Left ventricle myocardium inferior (tissue), 1 donor: ENCODE data around the gene FAM171A1. TPM values are rescaled to one million over a fixed set of nuclear protein-coding genes. Genes with fewer than 3 reads are reported as not detected.

Experiments
- DNase-seq: peaks from one replicate; pipeline ENCODE4 v3.0.0-alpha.2; 2020
- H3K27ac ChIP-seq: fragments of 200-600 bp; replicated peaks from 2 replicates; pipeline ENCODE4 v1.8.0; 2021
- H3K27me3 ChIP-seq: fragments of 200-600 bp; 2 replicates; pipeline ENCODE4 v1.8.0; 2021; ENCODE audit warnings: low read depth
- H3K36me3 ChIP-seq: fragments of 200-600 bp; 2 replicates; pipeline ENCODE4 v1.8.0; 2021
- H3K4me1 ChIP-seq: fragments of 200-600 bp; 2 replicates; pipeline ENCODE4 v1.8.0; 2021
- H3K4me3 ChIP-seq: fragments of 200-600 bp; 2 replicates; pipeline ENCODE4 v1.8.0; 2021; ENCODE audit warnings: mild to moderate bottlenecking, moderate library complexity
- H3K9me3 ChIP-seq: fragments of 200-600 bp; replicated peaks from 2 replicates; pipeline ENCODE4 v1.8.0; 2021
- CTCF ChIP-seq: fragments of 200-600 bp; IDR thresholded peaks from 2 replicates; pipeline ENCODE4 v1.8.0; 2021; ENCODE audit warnings: antibody characterized with exemption, mild to moderate bottlenecking, borderline replicate concordance
- intact Hi-C: fragments of 100-400 bp; cut with micrococcal nuclease; formaldehyde crosslinking; loops from one replicate; pipeline ENCODE4 v1.11.0; 2022
- total RNA-seq: library from RNA; stranded (reverse); fragmentation: NEBNext Ultra II Directional; extraction: Animal tissue kit (Norgen Biotek cat#: 25700); gene quantifications from one replicate; pipeline ENCODE4 v1.2.1, GENCODE V29; 2021
- donor health status: DM: no; HTN: yes; CAD: no; lungs with severe emphysema.

Gene FAM171A1
- total RNA-seq, 1 donor from 2014 or later = 8.3 TPM

DNA sequence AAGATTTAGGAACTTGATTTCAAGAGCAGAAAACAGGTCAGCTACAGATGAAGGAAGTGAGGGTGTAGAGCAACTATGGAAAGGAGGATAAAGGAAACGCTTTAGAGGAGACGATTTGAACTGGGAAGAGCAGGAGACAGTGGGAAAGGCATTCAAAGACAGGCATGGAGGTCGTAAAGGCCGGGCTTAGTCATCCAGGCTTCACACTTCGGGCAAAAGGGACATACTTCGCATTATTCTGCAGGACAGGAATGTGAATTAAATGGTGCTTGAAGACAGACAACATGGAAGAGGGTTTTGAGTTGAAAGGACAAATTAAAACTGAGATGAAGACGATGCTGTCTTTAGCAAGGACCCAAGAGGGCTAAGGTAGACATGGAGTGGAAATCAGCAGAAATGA, 8.1 kb downstream of the FAM171A1 start:
- intact Hi-C loops = loop anchor here (10.0 kb wide), 1 partner anchor 148 kb away; no protein-coding TSS in a partner anchor
- Histone ChIP-seq H3K4me3 (no peak overlapping the region), H3K27ac (no peak overlapping the region), H3K4me1 (peaks cover 8% of the 10 kb centered on the region), H3K27me3 (no peaks in the 10 kb centered on the region), H3K9me3 (no peaks in the 10 kb centered on the region), H3K36me3 (no peaks in the 10 kb centered on the region)
- no peak for DNase-seq
- no peak for TF ChIP-seq CTCF

GRCh38 chr10:15361131-15361530, 10.0 kb downstream of the FAM171A1 start:
- Histone ChIP-seq H3K9me3 (no peaks in the 10 kb centered on the region), H3K36me3 (no peaks in the 10 kb centered on the region), H3K27me3 (no peaks in the 10 kb centered on the region), H3K27ac (no peak overlapping the region), H3K4me1 (no peaks in the 10 kb centered on the region), H3K4me3 (no peak overlapping the region)
- no peak for DNase-seq
- TF ChIP-seq CTCF = no peak
- intact Hi-C loops = loop anchor here (10.0 kb wide), 1 partner anchor 146 kb away; no protein-coding TSS in a partner anchor

- Histone ChIP-seq H3K27me3 (no peaks in the 10 kb centered on the region), H3K4me1 (no peaks in the 10 kb centered on the region), H3K36me3 (no peaks in the 10 kb centered on the region), H3K9me3 (no peaks in the 10 kb centered on the region), H3K27ac (no peak overlapping the region), H3K4me3 (no peak overlapping the region)
- no peak for DNase-seq
- TF ChIP-seq CTCF = no peak
- intact Hi-C loops = loop anchor here (10.0 kb wide), 1 partner anchor 146 kb away; no protein-coding TSS in a partner anchor
These were observed 10.5 kb downstream of the FAM171A1 start for GRCh38 chr10:15360566-15360965.

DNA sequence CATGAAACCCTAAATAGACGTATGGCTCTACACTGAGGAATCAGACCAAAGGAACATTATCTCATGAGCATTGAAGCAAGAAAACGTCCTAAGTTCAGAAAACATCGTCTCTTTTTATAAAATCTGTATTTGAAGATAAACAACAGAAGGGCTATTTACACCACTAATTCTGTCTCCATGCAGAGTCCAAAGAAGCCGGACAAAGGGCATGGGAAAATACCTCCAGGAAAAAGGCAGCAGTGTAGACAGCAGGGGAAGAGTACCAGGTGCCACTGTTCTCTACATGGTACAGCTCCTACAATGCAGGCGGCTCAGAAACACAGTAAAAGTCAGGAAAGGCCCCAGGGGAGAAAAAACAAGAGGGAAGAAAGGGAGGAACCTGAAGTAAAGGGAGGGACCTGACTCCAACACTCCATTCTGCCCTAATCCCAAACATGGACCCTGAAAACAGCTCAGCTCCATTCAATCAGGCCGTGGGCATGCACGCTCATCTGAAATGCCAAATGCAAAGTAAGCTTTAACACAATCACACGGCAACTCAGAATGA, 17.5 kb downstream of the FAM171A1 start:
- H3K36me3 ChIP-seq = no peaks in the 10 kb centered on the region
- H3K27me3 ChIP-seq = no peaks in the 10 kb centered on the region
- H3K4me3 ChIP-seq = no peak overlapping the region
- H3K9me3 ChIP-seq = no peaks in the 10 kb centered on the region
- intact Hi-C loops = no loop called here
- H3K4me1 ChIP-seq = peaks cover 10% of the 10 kb centered on the region
- TF ChIP-seq CTCF = no peak
- no peak overlapping the region for H3K27ac ChIP-seq
- DNase-seq = no peak

- Histone ChIP-seq H3K27ac (no peak overlapping the region), H3K4me3 (no peak overlapping the region), H3K4me1 (peaks cover 10% of the 10 kb centered on the region), H3K27me3 (no peaks in the 10 kb centered on the region), H3K9me3 (no peaks in the 10 kb centered on the region), H3K36me3 (no peaks in the 10 kb centered on the region)
- no peak for DNase-seq
- intact Hi-C loops = no loop called here
- no peak for TF ChIP-seq CTCF
These were observed 18.3 kb downstream of the FAM171A1 start for GRCh38 chr10:15352836-15353235.
